Stomach (tissue), 9 donors: ENCODE measurements around the gene TGIF1. TPM values are rescaled to one million over a fixed set of nuclear protein-coding genes. Genes with fewer than 3 reads are reported as not detected.

ENCODE experiments used
- DNase-seq, 2 donors: peaks; one replicate each; pipeline versions ENCODE4 v3.0.0 to v3.0.0-alpha.2; 2013 to 2019
- H3K27ac ChIP-seq, 5 donors: fragments of 200-600 bp in 4 of 5; sonication (generic) in 4 of 5; one replicate each; pipeline ENCODE4 v1.5.1; 2013 to 2019; ENCODE audit warnings: mild to moderate bottlenecking in 1 of 5, moderate library complexity in 1 of 5
- H3K27me3 ChIP-seq, 3 donors: fragments of 200-600 bp; sonication (generic); one replicate each; pipeline ENCODE4 v1.5.1; 2017 to 2019; ENCODE audit warnings: mixed run types in 1 of 3
- H3K36me3 ChIP-seq, 4 donors: fragments of 200-600 bp; sonication (generic); 1 replicate in 3 of 4; 2 replicates in 1 of 4; pipeline ENCODE4 v1.5.1; 2016 to 2019
- H3K4me1 ChIP-seq, 4 donors: fragments of 200-600 bp; sonication (generic); one replicate each; pipeline ENCODE4 v1.5.1; 2016 to 2019
- H3K4me3 ChIP-seq, 4 donors: fragments of 200-600 bp; sonication (generic) in 3 of 4; one replicate each; pipeline ENCODE4 v1.5.1; 2016 to 2019; ENCODE audit warnings: mild to moderate bottlenecking in 1 of 4
- H3K9me3 ChIP-seq, 4 donors: fragments of 200-600 bp; sonication (generic); one replicate each; pipeline ENCODE4 v1.5.1; 2016 to 2019
- EP300 ChIP-seq: sonication (generic); formaldehyde crosslinking; IDR thresholded peaks from one replicate; pipeline ENCODE4 v1.6.1; 2017; ENCODE audit warnings: antibody characterized with exemption
- POLR2A ChIP-seq, 4 donors: fragments of 450-650 bp; IDR thresholded peaks; one replicate each; pipeline ENCODE4 v1.6.1; 2016; ENCODE audit warnings: antibody characterized with exemption in 4 of 4, control low read depth in 2 of 4, mild to moderate bottlenecking in 1 of 4, moderate library complexity in 1 of 4
- POLR2AphosphoS5 ChIP-seq, 3 donors: sonication (generic); formaldehyde crosslinking; IDR thresholded peaks; one replicate each; pipeline ENCODE4 v1.6.1; 2016; ENCODE audit warnings: antibody characterized with exemption in 3 of 3
- WGBS, 5 donors: extraction: QIAGEN DNeasy Blood & Tissue Kit in 3 of 5; methylation state at CpG; one replicate each; pipeline versions ENCODE4 v1.1.5 to v1.1.7; 2013 to 2018; 5-methylcytosine and 5-hydroxymethylcytosine counted together
- intact Hi-C: fragments of 100-400 bp; cut with DNase I; formaldehyde crosslinking; loops from one replicate; pipeline ENCODE4 v1.15.1; 2023; ENCODE audit warnings: low total_unique reads
- polyA plus RNA-seq, 3 donors: library from polyadenylated mRNA; stranded (reverse); fragments of 200-250 nt; gene quantifications; one replicate each; pipeline ENCODE4 v1.2.3, GENCODE V29; 2013
- total RNA-seq, 5 donors: library from RNA; depleted of rRNA; stranded (reverse); fragments of >200 nt; gene quantifications; one replicate each; pipeline versions ENCODE4 v1.1.0 to v1.2.3, GENCODE V29; 2014 to 2016
- TF ChIP-seq, protein P1 (sequence below), 7 experiments: fragments of 450-650 bp in 4 of 7; fragments of 200-600 bp in 3 of 7; sonication (generic) in 3 of 7; IDR thresholded peaks; one replicate each; pipeline ENCODE4 v1.5.1; 2016 to 2019; ENCODE audit warnings: antibody characterized with exemption in 7 of 7, control low read depth in 2 of 7, mild to moderate bottlenecking in 1 of 7
- donor health status: healthy with polysubstance abuse.
- donor health status: Bipolar disorder and iron deficiency.
- donor health status: healthy.

Gene TGIF1
- total and polyA plus RNA-seq, 8 donors = 18.7 to 87.6 (median 55.2) TPM

DNA sequence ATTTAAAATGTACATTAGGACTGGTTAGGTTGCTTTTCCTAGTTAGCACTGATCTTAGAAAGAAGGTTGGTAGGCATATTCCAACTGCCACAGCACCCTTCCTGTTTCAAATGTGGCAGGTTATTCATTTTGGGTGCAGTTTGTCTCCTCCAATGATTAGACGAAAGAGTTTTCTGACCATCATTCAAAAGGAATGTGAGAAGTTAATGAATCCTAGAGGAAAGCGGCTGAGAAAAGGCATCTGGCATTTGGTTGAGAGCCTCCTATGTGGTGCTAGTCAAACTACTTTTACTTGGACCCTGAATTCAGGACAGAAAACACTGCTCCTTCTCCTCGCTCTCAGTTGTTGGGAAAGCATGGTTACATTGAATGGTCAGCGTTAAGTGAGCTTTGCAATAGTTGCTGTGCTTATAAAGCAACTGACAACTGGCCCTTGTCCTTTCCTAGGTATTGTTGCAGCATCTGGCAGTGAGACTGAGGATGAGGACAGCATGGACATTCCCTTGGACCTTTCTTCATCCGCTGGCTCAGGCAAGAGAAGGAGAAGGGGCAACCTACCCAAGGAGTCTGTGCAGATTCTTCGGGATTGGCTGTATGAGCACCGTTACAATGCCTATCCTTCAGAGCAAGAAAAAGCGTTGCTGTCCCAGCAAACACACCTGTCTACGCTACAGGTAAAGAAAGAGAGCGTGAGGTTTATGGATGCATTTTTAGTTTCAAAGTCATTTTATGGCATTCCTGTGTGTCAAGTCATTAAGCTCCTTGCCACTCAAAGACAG is 6.1 kb downstream of the TGIF1 start:
- peak overlapping the region; percentile 72 to 99 (median 99) for H3K27ac ChIP-seq
- H3K36me3 ChIP-seq = peaks cover 20 to 39% (median 34%) of the 10 kb centered on the region in 4 donors
- no peaks in the 10 kb centered on the region for H3K27me3 ChIP-seq
- peaks cover 0 to 3% (median 0%) of the 10 kb centered on the region in 4 donors for H3K9me3 ChIP-seq
- intact Hi-C loops = loop anchor here (10.0 kb wide), 2 partner anchors 129 to 171 kb away; no protein-coding TSS in a partner anchor
- DNase-seq = peak in 1 of 2 donors; percentile 60
- 26 to 60% (median 48%) methylated on average over 10 of the region's 10 CpGs for WGBS, 5 donors
- TF ChIP-seq POLR2AphosphoS5 (IDR thresholded peaks at IDR 0.05) = no peak
- TF ChIP-seq, protein P1, sequence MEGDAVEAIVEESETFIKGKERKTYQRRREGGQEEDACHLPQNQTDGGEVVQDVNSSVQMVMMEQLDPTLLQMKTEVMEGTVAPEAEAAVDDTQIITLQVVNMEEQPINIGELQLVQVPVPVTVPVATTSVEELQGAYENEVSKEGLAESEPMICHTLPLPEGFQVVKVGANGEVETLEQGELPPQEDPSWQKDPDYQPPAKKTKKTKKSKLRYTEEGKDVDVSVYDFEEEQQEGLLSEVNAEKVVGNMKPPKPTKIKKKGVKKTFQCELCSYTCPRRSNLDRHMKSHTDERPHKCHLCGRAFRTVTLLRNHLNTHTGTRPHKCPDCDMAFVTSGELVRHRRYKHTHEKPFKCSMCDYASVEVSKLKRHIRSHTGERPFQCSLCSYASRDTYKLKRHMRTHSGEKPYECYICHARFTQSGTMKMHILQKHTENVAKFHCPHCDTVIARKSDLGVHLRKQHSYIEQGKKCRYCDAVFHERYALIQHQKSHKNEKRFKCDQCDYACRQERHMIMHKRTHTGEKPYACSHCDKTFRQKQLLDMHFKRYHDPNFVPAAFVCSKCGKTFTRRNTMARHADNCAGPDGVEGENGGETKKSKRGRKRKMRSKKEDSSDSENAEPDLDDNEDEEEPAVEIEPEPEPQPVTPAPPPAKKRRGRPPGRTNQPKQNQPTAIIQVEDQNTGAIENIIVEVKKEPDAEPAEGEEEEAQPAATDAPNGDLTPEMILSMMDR (IDR thresholded peaks at IDR 0.05) = no peak
- TF ChIP-seq POLR2A (IDR thresholded peaks at IDR 0.05) = no peak
- no peak for TF ChIP-seq EP300
- peaks cover 46 to 75% (median 58%) of the 10 kb centered on the region in 4 donors for H3K4me1 ChIP-seq
- H3K4me3 ChIP-seq = peak overlapping the region in 1 of 4 donors; percentile 30

DNA sequence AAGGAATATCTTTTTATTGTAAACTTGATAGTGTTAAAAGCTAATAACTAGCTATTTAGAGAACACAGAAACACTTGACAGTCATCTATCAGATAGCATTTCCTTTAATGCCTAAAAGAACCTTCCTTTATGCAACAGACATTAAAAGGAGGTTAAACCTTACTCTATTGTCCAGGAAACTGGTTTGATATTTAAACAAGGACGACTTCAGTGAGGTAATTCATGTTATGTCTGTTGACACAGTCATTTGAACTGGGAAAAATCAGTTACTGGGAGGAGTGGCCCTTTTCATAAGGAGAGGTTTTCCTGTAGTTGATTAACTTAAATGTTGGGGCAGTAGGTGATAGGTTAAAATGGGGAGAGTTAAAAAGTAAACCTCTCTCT is 6.7 kb downstream of the TGIF1 start:
- peaks cover 20 to 45% (median 34%) of the 10 kb centered on the region in 4 donors for H3K36me3 ChIP-seq
- peaks cover 0 to 7% (median 0%) of the 10 kb centered on the region in 4 donors for H3K9me3 ChIP-seq
- H3K4me1 ChIP-seq = peaks cover 46 to 75% (median 58%) of the 10 kb centered on the region in 4 donors
- peak overlapping the region in 1 of 4 donors; percentile 30 for H3K4me3 ChIP-seq
- no peaks in the 10 kb centered on the region for H3K27me3 ChIP-seq
- intact Hi-C loops = loop anchor here (10.0 kb wide), 2 partner anchors 128 to 172 kb away; no protein-coding TSS in a partner anchor
- DNase-seq = peak in 1 of 2 donors; percentile 83
- H3K27ac ChIP-seq = peak overlapping the region in 4 of 5 donors; percentile 99
- 18 to 38% (median 19%) methylated on average over 1 of the region's 1 CpG for WGBS, 5 donors
- TF ChIP-seq POLR2A (IDR thresholded peaks at IDR 0.05) (no peak), POLR2AphosphoS5 (IDR thresholded peaks at IDR 0.05) (peak in 2 of 3 donors; percentile 15 to 29)
- TF ChIP-seq, protein P1 (IDR thresholded peaks at IDR 0.05) = no peak

DNA sequence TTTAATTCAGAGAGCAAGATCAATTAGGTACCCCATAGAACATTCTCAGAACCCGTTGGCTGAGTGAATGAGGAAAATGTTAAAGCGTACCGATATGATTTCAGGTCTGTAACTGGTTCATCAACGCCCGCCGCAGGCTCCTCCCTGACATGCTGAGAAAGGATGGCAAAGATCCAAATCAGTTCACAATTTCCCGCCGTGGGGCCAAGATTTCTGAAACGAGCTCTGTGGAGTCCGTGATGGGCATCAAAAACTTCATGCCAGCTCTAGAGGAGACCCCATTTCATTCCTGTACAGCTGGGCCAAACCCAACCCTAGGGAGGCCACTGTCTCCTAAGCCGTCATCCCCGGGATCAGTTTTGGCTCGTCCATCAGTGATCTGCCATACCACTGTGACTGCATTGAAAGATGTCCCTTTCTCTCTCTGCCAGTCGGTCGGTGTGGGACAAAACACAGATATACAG is 7.3 kb downstream of the TGIF1 start:
- Histone ChIP-seq H3K36me3 (peaks cover 20 to 51% (median 37%) of the 10 kb centered on the region in 4 donors), H3K27ac (peak overlapping the region; percentile 52 to 99 (median 99)), H3K9me3 (peaks cover 0 to 7% (median 2%) of the 10 kb centered on the region in 4 donors), H3K4me3 (peak overlapping the region in 1 of 4 donors; percentile 30), H3K27me3 (no peaks in the 10 kb centered on the region), H3K4me1 (peaks cover 46 to 75% (median 58%) of the 10 kb centered on the region in 4 donors)
- no peak for TF ChIP-seq POLR2A (IDR thresholded peaks at IDR 0.05)
- DNase-seq = peak in 1 of 2 donors; percentile 35
- 30 to 69% (median 41%) methylated on average over 15 of the region's 15 CpGs for WGBS, 5 donors
- intact Hi-C loops = loop anchor here (10.0 kb wide), 2 partner anchors 128 to 172 kb away; no protein-coding TSS in a partner anchor

DNA sequence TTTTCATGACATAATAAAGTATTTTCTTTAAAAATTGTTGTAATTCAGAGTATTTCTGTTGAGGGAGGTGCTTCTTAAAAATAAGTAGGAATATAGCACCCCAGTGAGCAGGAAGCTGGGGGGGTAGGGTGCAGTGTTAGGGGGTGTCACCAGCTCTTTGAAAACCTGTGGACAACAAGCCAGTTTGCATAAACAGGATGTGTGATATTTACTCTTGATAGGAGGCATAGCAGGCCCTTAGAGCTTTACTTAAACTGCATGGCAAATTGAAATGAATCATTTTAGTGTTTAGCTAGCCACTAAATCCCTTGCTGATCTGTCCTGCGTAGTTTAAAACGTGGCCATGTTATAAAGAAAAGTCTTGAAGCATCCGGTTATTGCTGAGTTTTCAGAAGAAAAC is 8.4 kb downstream of the TGIF1 start:
- WGBS, 5 donors = 16 to 35% (median 30%) methylated on average over 3 of the region's 3 CpGs
- Histone ChIP-seq H3K27ac (peak overlapping the region in 4 of 5 donors; percentile 45 to 99 (median 99)), H3K27me3 (no peaks in the 10 kb centered on the region), H3K4me3 (no peak overlapping the region), H3K9me3 (peaks cover 0 to 7% (median 2%) of the 10 kb centered on the region in 4 donors), H3K4me1 (peaks cover 37 to 65% (median 51%) of the 10 kb centered on the region in 4 donors), H3K36me3 (peaks cover 20 to 51% (median 37%) of the 10 kb centered on the region in 4 donors)
- TF ChIP-seq POLR2AphosphoS5 (IDR thresholded peaks at IDR 0.05) = peak in 1 of 3 donors; percentile 16
- TF ChIP-seq POLR2A (IDR thresholded peaks at IDR 0.05) = no peak
- intact Hi-C loops = loop anchor here (10.0 kb wide), 2 partner anchors 126 to 174 kb away; no protein-coding TSS in a partner anchor
- DNase-seq = no peak
